Gastrocnemius medialis (tissue), 4 donors: Measurements from ENCODE around the gene CPN2.

Source experiments
- CTCF ChIP-seq, 5 experiments: fragments of 450-650 bp in 3 of 5; fragments of 200-600 bp in 2 of 5; sonication (generic) in 2 of 5; IDR thresholded peaks in 4 of 5; conservative IDR thresholded peaks in 1 of 5; 1 replicate in 4 of 5; 2 replicates in 1 of 5; pipeline ENCODE4 v1.5.1; 2016 to 2019; ENCODE audit warnings: antibody characterized with exemption in 5 of 5, mild to moderate bottlenecking in 3 of 5, moderate library complexity in 3 of 5
- POLR2A ChIP-seq, 2 donors: fragments of 450-650 bp; IDR thresholded peaks; one replicate each; pipeline ENCODE4 v1.6.1; 2017; ENCODE audit warnings: antibody characterized with exemption in 2 of 2, mild to moderate bottlenecking in 2 of 2, moderate library complexity in 2 of 2

DNA sequence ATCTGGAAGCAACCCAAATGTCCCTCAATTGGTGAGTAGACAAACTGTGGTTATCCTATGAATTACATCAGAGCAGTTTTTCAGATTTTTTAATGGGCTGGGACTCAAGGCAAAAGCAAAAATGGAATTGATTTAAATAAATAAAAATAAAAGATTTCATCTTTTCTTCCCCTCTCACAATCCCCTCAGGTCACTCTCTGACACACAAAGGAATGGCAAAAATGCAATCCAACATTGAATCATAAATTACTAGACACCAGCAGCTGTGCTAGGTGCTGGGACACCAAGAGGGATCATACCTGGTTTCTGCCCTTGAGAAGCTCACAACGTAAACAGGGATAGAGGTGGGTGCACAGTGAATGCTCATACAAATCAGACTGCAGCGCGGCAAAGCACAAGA lies 58.8 kb downstream of the CPN2 start:
- no peak for TF ChIP-seq CTCF (IDR thresholded peaks at IDR 0.05 in 4 of 5, conservative IDR thresholded peaks at IDR 0.05 in 1 of 5)
- TF ChIP-seq POLR2A (IDR thresholded peaks at IDR 0.05), result no peak
